NT2/D1 (cell line): ENCODE results near the gene KRTAP5-10.
"Not testable (repeated sequence)": the region's sequence is repeated elsewhere in the genome, so short reads cannot be mapped to it uniquely, and the experiment has no call there.

Source experiments
- DNase-seq: peaks from one replicate; pipeline ENCODE4 v3.0.0-alpha.2; 2011; ENCODE audit warnings: low read depth, low spot score
- H3K27me3 ChIP-seq: 2 replicates; pipeline ENCODE4 v1.6.0; 2011; ENCODE audit warnings: mild to moderate bottlenecking; ENCODE audit not compliant: insufficient read length, insufficient read depth
- H3K36me3 ChIP-seq: 2 replicates; pipeline ENCODE4 v1.6.1; 2011; ENCODE audit warnings: mild to moderate bottlenecking, low read length, mixed read lengths; ENCODE audit not compliant: insufficient read depth, insufficient read length
- H3K4me1 ChIP-seq: 2 replicates; pipeline ENCODE4 v1.5.1; 2011; ENCODE audit not compliant: insufficient read depth, insufficient read length
- H3K4me3 ChIP-seq: 2 replicates; pipeline ENCODE4 v1.5.1; 2011; ENCODE audit warnings: low read depth; ENCODE audit not compliant: insufficient read length
- H3K9ac ChIP-seq: 2 replicates; pipeline ENCODE4 v1.6.0; 2011; ENCODE audit warnings: low read depth; ENCODE audit not compliant: insufficient read length
- H3K9me3 ChIP-seq: 2 replicates; pipeline ENCODE4 v1.5.1; 2011; ENCODE audit warnings: mild to moderate bottlenecking, low read length; ENCODE audit not compliant: insufficient read depth
- SUZ12 ChIP-seq: IDR thresholded peaks from 2 replicates; pipeline ENCODE4 v1.6.1; 2011; ENCODE audit not compliant: insufficient read length, insufficient read depth; ENCODE audit errors: extremely low read depth
- YY1 ChIP-seq: IDR thresholded peaks from 2 replicates; pipeline ENCODE4 v1.6.1; 2011; ENCODE audit not compliant: insufficient read length, insufficient read depth
- ZNF274 ChIP-seq: IDR thresholded peaks from 2 replicates; pipeline ENCODE4 v1.6.1; 2011; ENCODE audit warnings: mild to moderate bottlenecking, low read depth, low read length

Gene KRTAP5-10

DNA sequence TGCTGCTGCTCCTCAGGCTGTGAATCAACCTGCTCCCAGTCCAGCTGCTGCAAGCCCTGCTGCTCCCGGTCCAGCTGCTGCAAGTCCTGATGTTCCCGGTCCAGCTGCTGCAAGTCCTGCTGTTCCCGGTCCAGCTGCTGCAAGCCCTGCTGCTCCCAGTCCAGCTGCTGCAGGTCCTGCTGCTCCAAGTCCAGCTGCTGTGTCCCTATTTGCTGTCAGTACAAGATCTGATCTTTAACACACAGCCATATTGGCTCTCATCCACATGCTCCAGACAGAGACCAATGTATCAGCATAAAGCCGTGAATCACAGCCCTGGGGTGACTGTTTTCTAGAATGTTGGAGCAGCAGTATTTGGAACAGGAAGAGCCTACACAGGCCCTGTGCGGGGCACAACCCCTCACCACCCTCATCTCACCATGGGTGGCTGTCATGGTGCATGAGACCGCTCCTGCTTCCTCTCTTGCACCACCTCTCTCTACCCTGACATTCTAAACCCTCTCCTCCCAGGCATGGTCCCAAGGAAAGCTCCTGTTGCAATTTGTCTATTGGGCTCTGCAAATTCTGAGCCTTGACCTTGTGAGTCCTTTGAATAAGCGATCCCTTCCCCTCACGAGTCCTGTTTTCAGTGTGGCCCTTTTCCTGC is 3.5 kb downstream of the KRTAP5-10 start:
- H3K36me3 ChIP-seq = no peaks in the 10 kb centered on the region

DNA sequence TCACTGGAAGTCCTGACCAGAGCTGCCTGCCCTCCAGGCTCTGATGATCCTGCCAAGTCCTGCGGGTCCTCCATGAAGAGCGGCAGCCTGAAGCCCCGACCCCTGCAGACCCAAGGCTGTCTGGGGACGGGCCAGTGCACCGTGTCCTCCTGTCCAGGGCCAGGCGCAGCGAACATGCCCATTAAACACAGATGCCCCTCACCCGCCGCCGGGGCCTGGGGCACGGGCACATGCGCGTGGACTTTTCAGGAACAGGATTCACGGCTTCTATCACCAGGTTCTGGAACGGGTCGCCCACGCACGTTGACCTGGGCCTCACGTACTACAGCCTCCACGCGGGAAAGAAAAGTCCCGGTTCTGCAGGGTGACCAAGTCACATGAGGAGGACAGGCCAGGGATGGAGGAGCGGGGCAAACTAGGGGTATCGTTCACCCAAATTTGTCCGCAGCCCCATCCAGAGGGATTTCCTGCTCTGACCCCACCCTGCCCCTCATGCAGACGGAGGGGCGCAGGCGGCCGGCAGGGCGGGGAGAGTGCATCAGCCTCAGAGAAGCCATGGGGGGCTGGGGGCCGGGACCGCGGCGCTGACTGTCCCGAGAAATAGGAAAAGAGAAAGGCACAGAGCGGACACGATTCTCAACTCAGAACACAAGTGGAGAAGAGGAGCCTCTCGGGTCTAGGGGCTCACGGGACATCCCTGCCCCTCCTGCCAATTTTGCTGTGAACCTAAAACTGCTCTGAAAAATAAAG is 5.9 kb downstream of the KRTAP5-10 start:
- not testable (repeated sequence) for H3K9ac ChIP-seq, H3K4me3 ChIP-seq, DNase-seq

More for the DNA sequence above, 3.5 kb downstream of the KRTAP5-10 start:
- Histone ChIP-seq H3K4me3 (no peak overlapping the region), H3K27me3 (no peaks in the 10 kb centered on the region), H3K9ac (no peak overlapping the region), H3K9me3 (no peaks in the 10 kb centered on the region), H3K4me1 (no peaks in the 10 kb centered on the region)
- TF ChIP-seq YY1 (no peak), SUZ12 (no peak), ZNF274 (no peak)
- no peak for DNase-seq

GRCh38 chr11:71572811-71573210 is 7.4 kb downstream of the KRTAP5-10 start:
- TF ChIP-seq ZNF274 (no peak), SUZ12 (no peak), YY1 (no peak)
- no peaks in the 10 kb centered on the region for H3K36me3 ChIP-seq
- H3K4me3 ChIP-seq = no peak overlapping the region
- no peak overlapping the region for H3K9ac ChIP-seq
- H3K9me3 ChIP-seq = no peaks in the 10 kb centered on the region
- no peak for DNase-seq
- no peaks in the 10 kb centered on the region for H3K4me1 ChIP-seq
- no peaks in the 10 kb centered on the region for H3K27me3 ChIP-seq

More for the DNA sequence above, 5.9 kb downstream of the KRTAP5-10 start:
- not testable (repeated sequence) for H3K4me1 ChIP-seq, H3K36me3 ChIP-seq, H3K9me3 ChIP-seq, H3K27me3 ChIP-seq

DNA sequence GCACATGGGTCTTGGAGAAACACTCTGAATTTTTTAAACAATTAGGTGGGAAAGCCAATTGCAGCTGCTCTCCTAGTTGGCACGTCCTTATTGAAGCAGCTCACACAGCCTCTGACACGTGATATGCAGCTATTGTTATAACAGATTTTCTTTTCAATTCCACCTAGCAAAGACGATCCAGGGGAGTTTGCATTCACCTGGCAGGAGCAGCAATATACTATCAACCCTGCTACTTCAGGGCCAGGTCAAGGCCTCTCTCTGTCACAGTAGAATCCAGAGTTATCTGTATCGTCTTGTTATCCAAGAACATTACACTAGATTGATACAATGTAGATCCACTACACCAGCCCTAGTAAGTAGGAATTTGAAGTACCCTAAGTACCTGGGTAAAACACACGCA is 9.1 kb downstream of the KRTAP5-10 start:
- TF ChIP-seq SUZ12 = no peak
- no peak for TF ChIP-seq ZNF274
- TF ChIP-seq YY1 = no peak
- DNase-seq = no peak
- no peak overlapping the region for H3K9ac ChIP-seq
- H3K9me3 ChIP-seq = no peaks in the 10 kb centered on the region
- H3K4me1 ChIP-seq = no peaks in the 10 kb centered on the region
- H3K27me3 ChIP-seq = no peaks in the 10 kb centered on the region
- no peak overlapping the region for H3K4me3 ChIP-seq
- H3K36me3 ChIP-seq = no peaks in the 10 kb centered on the region

DNA sequence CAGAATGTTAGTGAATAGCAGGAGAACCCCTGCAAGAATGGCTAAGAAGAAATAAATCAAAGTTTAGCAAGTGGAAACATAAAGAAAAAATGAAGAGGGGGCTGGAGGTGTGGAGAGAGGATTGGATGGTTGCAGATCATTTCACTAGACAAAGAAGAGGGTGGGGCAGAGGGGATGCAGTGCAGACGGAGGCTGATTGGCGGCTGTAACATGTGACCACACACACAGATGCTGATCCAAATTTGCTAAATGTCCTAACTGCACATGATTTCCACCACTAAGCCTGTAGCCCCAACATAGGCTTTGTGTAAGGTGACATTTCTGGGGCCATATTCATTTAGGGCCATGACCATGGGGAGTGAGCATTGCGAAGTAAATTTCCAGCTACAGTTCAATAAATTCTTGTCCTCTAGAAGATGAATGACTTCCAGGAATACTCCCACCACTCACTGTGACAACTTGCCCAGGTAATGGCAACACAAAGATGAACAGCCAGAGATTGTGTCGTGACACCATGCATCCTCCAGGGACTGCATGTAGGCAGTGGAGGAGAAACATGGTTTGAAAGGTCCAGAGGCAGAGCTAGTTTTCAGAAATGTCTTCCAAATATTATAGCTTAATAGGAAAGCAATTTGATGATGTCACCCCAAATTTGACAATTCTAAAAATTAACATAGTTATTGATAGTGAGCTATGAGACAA is 10.5 kb downstream of the KRTAP5-10 start:
- H3K4me1 ChIP-seq = no peaks in the 10 kb centered on the region
- H3K9me3 ChIP-seq = no peaks in the 10 kb centered on the region
- no peak overlapping the region for H3K9ac ChIP-seq
- no peaks in the 10 kb centered on the region for H3K27me3 ChIP-seq
- H3K4me3 ChIP-seq = no peak overlapping the region
- DNase-seq = no peak
- no peaks in the 10 kb centered on the region for H3K36me3 ChIP-seq
- TF ChIP-seq YY1 (no peak), SUZ12 (no peak), ZNF274 (no peak)

DNA sequence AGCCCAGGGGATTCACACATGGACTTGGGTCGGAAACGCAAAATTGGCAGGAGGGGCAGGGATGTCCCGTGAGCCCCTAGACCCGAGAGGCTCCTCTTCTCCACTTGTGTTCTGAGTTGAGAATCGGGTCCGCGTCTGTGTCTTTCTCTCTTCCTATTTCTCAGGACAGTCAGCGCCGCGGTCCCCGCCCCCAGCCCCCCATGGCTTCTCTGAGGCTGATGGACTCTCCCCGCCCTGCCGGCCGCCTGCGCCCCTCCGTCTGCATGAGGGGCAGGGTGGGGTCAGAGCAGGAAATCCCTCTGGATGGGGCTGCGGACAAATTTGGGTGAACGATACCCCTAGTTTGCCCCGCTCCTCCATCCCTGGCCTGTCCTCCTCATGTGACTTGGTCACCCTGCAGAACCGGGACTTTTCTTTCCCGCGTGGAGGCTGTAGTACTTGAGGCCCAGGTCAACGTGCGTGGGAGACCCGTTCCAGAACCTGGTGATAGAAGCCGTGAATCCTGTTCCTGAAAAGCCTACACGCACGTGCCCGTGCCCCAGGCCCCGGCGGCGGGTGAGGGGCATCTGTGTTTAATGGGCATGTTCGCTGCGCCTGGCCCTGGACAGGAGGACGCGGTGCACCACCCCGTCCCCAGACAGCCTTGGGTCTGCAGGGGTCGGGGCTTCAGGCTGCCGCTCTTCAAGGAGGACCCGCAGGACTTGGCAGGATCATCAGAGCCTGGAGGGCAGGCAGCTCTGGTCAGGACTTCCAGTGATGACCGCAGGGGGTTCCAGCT is 11.5 kb downstream of the KRTAP5-10 start:
- not testable (repeated sequence) for H3K9ac ChIP-seq, H3K9me3 ChIP-seq, H3K36me3 ChIP-seq, DNase-seq, H3K27me3 ChIP-seq, H3K4me3 ChIP-seq, H3K4me1 ChIP-seq

GRCh38 chr11:71577469-71578004 is 12.2 kb downstream of the KRTAP5-10 start:
- Histone ChIP-seq H3K4me1 (no peaks in the 10 kb centered on the region), H3K4me3 (no peak overlapping the region), H3K27me3 (no peaks in the 10 kb centered on the region), H3K9ac (no peak overlapping the region), H3K36me3 (no peaks in the 10 kb centered on the region), H3K9me3 (no peaks in the 10 kb centered on the region)
- TF ChIP-seq ZNF274 (no peak), YY1 (no peak), SUZ12 (no peak)
- no peak for DNase-seq

DNA sequence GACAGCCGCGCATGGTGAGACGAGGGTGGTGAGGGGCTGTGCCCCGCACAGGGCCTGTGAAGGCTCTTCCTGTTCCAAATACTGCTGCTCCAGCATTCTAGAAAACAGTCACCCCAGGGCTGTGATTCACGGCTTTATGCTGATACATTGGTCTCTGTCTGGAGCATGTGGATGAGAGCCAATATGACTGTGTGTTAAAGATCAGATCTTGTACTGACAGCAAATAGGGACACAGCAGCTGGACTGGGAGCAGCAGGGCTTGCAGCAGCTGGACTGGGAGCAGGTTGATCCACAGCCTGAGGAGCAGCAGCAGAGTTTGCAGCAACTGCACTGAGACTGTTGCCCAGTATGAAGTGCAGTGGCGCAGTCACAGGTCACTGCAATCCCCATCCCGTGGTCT is 14.2 kb downstream of the KRTAP5-10 start:
- not testable (repeated sequence) for H3K4me3 ChIP-seq, H3K36me3 ChIP-seq, H3K27me3 ChIP-seq, DNase-seq, H3K4me1 ChIP-seq, H3K9me3 ChIP-seq, H3K9ac ChIP-seq
